ENCODE results near the gene SLC6A11. TPM values are rescaled to one million over a fixed set of nuclear protein-coding genes. Genes with fewer than 3 reads are reported as not detected.

SLC6A11 gene
- total RNA-seq, 1 donor from 2014 or later = 2.7 TPM

DNA sequence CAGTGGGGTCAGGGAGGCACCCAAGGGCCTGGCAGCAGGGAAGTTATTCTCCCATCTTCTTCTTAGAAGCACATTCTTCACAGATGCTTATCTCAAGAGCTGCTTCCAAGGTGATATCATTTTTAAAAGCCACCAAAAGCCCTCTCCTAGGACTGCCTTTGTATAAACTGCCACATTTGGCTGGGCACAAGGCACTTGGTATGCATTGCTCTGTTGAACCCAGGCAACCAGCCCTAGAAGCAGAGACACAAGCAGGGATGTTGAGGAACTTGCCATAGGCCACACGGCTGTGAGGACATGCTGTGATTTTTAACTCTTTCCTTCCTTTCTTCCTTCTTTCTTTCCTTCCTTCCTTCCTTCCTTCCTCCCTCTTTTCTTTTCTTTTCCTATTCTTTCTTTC is 169.2 kb downstream of the SLC6A11 start:
- TF ChIP-seq, protein P1, sequence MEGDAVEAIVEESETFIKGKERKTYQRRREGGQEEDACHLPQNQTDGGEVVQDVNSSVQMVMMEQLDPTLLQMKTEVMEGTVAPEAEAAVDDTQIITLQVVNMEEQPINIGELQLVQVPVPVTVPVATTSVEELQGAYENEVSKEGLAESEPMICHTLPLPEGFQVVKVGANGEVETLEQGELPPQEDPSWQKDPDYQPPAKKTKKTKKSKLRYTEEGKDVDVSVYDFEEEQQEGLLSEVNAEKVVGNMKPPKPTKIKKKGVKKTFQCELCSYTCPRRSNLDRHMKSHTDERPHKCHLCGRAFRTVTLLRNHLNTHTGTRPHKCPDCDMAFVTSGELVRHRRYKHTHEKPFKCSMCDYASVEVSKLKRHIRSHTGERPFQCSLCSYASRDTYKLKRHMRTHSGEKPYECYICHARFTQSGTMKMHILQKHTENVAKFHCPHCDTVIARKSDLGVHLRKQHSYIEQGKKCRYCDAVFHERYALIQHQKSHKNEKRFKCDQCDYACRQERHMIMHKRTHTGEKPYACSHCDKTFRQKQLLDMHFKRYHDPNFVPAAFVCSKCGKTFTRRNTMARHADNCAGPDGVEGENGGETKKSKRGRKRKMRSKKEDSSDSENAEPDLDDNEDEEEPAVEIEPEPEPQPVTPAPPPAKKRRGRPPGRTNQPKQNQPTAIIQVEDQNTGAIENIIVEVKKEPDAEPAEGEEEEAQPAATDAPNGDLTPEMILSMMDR (IDR thresholded peaks at IDR 0.05; ENCODE audit: unreplicated experiment) = no peak
- Mint-ChIP-seq H3K4me3 (no peak overlapping the region), H3K27ac (no peak overlapping the region), H3K27me3 (ENCODE audit: low read depth) (peaks cover 75% of the 10 kb centered on the region), H3K36me3 (no peaks in the 10 kb centered on the region), H3K9me3 (no peaks in the 10 kb centered on the region), H3K4me1 (peaks cover 8% of the 10 kb centered on the region)
- DNase-seq (ENCODE audit: low spot score in 2 of 2, unreplicated experiment in 2 of 2) = no peak

DNA sequence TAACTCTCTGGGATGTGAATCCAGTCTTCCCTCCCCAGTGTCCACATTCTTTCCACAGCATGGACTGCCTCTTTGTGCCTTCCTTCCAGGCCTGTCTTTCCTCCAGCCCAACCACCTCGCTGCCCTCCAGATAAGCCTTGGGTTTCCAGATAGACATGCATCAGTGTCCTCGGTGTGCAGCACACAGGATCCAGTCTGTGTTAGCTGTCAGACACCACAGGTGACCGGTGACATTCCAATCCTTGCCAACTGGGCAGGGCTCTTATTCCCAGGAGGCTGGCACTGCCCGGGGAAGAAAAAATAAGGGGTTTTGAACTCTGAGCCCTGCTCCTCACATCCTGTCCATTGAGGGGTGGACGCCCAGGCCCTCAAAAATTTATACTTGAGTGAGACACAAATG is 170.6 kb downstream of the SLC6A11 start:
- H3K27ac Mint-ChIP-seq = no peak overlapping the region
- DNase-seq (ENCODE audit: low spot score in 2 of 2, unreplicated experiment in 2 of 2) = no peak
- H3K4me1 Mint-ChIP-seq = peaks cover 8% of the 10 kb centered on the region
- H3K27me3 Mint-ChIP-seq (ENCODE audit: low read depth) = peaks cover 75% of the 10 kb centered on the region
- no peaks in the 10 kb centered on the region for H3K9me3 Mint-ChIP-seq
- TF ChIP-seq, protein P1 (IDR thresholded peaks at IDR 0.05; ENCODE audit: unreplicated experiment) = no peak
- no peak overlapping the region for H3K4me3 Mint-ChIP-seq
- H3K36me3 Mint-ChIP-seq = no peaks in the 10 kb centered on the region

DNA sequence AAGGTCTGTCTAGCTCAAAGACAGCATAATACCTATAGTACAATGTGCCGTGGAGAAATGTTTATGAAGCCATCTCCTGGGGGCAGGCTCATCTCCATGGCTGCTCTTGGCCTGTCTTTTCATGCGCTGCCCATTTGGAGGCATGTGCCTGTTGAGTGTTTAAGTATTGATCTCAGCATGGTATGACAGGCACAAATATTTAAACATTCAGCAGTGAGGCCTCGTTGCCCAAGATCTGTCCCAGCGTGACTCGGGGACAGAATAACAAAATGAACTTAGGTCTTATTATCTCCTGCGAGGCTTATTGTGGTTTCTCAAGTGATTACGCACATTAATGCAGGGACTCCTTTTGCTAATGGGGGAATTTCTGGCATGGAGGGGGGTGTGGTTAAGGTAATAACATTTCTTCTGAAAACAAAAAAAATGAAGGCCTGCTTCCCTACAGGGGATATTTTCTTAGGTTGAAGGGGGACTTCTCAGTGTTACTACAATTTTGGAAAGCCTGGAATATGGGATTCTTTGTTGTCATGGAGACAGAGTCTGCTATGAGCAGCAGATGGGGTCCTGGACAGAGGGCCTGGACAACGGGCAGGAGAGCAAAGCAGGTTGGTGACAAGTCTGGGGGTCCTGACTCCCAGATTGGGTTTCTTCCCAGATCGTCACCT is 172.1 kb downstream of the SLC6A11 start:
- H3K4me1 Mint-ChIP-seq = peaks cover 7% of the 10 kb centered on the region
- H3K27me3 Mint-ChIP-seq (ENCODE audit: low read depth) = peaks cover 71% of the 10 kb centered on the region
- TF ChIP-seq, protein P1 (IDR thresholded peaks at IDR 0.05; ENCODE audit: unreplicated experiment) = no peak
- no peaks in the 10 kb centered on the region for H3K9me3 Mint-ChIP-seq
- DNase-seq (ENCODE audit: low spot score in 2 of 2, unreplicated experiment in 2 of 2) = no peak
- no peak overlapping the region for H3K27ac Mint-ChIP-seq
- H3K36me3 Mint-ChIP-seq = no peaks in the 10 kb centered on the region
- no peak overlapping the region for H3K4me3 Mint-ChIP-seq

DNA sequence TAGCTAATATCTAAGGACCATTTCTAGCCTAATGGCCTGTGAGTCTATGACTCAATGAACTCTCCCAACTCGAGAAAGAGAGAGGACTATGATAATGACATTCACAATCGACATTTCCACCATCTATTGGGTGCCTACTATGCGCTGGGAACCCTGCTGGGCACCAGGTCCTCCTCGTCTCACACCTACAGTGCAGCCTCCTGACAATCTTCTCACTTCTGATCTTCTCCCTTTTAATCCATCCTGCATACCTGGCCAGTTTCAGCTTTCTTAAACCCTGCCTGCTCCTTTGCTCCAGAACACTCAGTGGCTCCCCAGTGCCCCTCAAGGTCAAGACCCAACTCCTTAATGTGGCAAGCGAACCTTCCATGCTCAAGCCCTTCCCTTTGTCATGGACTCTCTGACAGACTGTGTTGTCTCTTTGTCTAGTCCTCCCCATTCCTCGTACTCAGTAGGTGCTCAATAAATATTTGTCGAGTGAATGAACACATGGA is 173.0 kb downstream of the SLC6A11 start:
- no peak overlapping the region for H3K27ac Mint-ChIP-seq
- no peak for DNase-seq (ENCODE audit: low spot score in 2 of 2, unreplicated experiment in 2 of 2)

More for the DNA sequence above, 173.0 kb downstream of the SLC6A11 start:
- TF ChIP-seq, protein P1 (IDR thresholded peaks at IDR 0.05; ENCODE audit: unreplicated experiment) = no peak
- Mint-ChIP-seq H3K27me3 (ENCODE audit: low read depth) (peaks cover 78% of the 10 kb centered on the region), H3K4me3 (no peak overlapping the region), H3K4me1 (peaks cover 5% of the 10 kb centered on the region), H3K36me3 (no peaks in the 10 kb centered on the region), H3K9me3 (no peaks in the 10 kb centered on the region)

Other genes with a start within 250 kb of the SLC6A11 start
- gene SLC6A1, start 176.5 kb downstream of the SLC6A11 start, total RNA-seq = not detected in 3 replicates

Data from mesothelial cell of epicardium (in vitro differentiated cells).